Loucy (cell line): ENCODE data around the gene ADGRE1.

Source experiments
- EZH2phosphoT487 ChIP-seq: fragments of 200-600 bp; IDR thresholded peaks from 2 replicates; pipeline ENCODE4 v1.6.1; 2018; ENCODE audit warnings: antibody characterized with exemption, mild to moderate bottlenecking, moderate library complexity, borderline replicate concordance
- TF ChIP-seq, protein P1 (sequence below): fragments of 200-600 bp; sonication (generic); conservative IDR thresholded peaks from 2 replicates; pipeline ENCODE4 v1.5.1; 2014; ENCODE audit warnings: mild to moderate bottlenecking, antibody characterized with exemption, low read length

DNA sequence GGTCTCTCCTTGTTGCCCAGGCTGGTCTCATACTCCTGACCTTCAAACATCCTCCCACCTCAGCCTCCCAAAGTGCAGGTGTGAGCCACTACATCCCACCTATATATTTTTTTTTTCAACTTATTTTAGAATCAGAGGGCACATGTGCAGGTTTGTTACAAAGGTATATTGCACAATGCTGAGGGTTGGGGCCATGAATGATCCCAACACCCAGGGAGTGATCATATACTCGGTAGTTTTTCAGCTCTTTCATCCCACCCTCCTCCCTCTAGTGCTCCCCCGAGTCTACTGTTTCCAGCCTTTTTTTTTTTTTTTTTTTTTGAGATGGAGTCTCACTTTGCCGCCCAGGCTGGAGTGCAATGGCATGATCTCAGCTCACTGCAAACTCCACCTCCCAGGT is 38.4 kb upstream of the ADGRE1 start:
- TF ChIP-seq, protein P1, sequence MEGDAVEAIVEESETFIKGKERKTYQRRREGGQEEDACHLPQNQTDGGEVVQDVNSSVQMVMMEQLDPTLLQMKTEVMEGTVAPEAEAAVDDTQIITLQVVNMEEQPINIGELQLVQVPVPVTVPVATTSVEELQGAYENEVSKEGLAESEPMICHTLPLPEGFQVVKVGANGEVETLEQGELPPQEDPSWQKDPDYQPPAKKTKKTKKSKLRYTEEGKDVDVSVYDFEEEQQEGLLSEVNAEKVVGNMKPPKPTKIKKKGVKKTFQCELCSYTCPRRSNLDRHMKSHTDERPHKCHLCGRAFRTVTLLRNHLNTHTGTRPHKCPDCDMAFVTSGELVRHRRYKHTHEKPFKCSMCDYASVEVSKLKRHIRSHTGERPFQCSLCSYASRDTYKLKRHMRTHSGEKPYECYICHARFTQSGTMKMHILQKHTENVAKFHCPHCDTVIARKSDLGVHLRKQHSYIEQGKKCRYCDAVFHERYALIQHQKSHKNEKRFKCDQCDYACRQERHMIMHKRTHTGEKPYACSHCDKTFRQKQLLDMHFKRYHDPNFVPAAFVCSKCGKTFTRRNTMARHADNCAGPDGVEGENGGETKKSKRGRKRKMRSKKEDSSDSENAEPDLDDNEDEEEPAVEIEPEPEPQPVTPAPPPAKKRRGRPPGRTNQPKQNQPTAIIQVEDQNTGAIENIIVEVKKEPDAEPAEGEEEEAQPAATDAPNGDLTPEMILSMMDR = no peak
- no peak for TF ChIP-seq EZH2phosphoT487
